ENCODE data around the gene TACSTD2. TPM values are rescaled to one million over a fixed set of nuclear protein-coding genes. Genes with fewer than 3 reads are reported as not detected.

Gene TACSTD2
- total and polyA plus RNA-seq, 2 of the 13 experiments (the other 11 are each of a cell fraction or from before 2014, with no cell fraction given), result not detected

DNA sequence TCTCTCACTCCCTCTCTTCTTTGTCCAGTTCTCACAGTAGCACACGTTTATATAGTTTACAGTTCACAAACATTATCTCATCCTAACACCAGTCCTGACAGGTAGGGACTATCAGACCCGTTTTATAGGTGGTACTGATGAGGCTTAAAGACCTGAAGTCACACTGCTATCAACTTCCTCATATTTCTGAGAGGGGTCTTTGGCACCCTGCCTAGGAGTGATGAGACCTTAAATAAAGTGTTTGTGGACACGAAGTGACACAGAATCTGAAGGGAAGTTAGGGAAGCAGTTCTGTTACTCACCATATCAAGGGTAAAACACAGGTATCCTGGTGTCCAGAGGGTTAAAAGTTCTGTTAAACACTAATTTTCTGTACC lies 590 bp upstream of the TACSTD2 start:
- in situ Hi-C loops (cut with HindIII; ENCODE audit: extremely low pct_ligation_motif_present, low pct_unique_long_range_greater_than_20kb), result no loop called here
- TF ChIP-seq ZNF629 (CRISPR knock-in tag; conservative IDR thresholded peaks at IDR 0.05) (0 out of 2 replicates have a peak, but pooled peaks have one; percentile 5), ZFX (CRISPR knock-in tag; IDR thresholded peaks at IDR 0.05; ENCODE audit: low read depth) (no peak)
- intact Hi-C loops (cut with micrococcal nuclease; ENCODE audit: unreplicated experiment), result no loop called here
- H2AFZ ChIP-seq (ENCODE audit: low read length), result no peak overlapping the region
- H3K27me3 ChIP-seq (ENCODE audit: control insufficient read depth in 1 of 2, insufficient read depth in 2 of 2, low read length in 2 of 2), result peaks cover 0 to 3% of the 10 kb centered on the region in 2 experiments; a peak in 2 of 5 replicates
- POLR2A ChIA-PET, result no interaction called here
- H3K27ac ChIP-seq (ENCODE audit: extremely low read length, insufficient read depth, low read length), result no peak overlapping the region
- FAIRE-seq, result no peak
- H3K9me3 ChIP-seq (ENCODE audit: low read length), result no peaks in the 10 kb centered on the region
- H3K36me3 ChIP-seq (replicated peaks in 1 of 2; ENCODE audit: control insufficient read depth in 1 of 2, insufficient read depth in 2 of 2, low read length in 2 of 2), result no peaks in the 10 kb centered on the region
- no peak for DNase-seq (ENCODE audit: low spot score)
- no peak overlapping the region for H3K4me3 ChIP-seq (replicated peaks in 1 of 3; ENCODE audit: insufficient read depth in 1 of 3, low read depth in 2 of 3, low read length in 3 of 3)
- no peak for ATAC-seq
- H3K4me2 ChIP-seq (ENCODE audit: low read depth, low read length), result no peak overlapping the region
- no peaks in the 10 kb centered on the region for H4K20me1 ChIP-seq (ENCODE audit: insufficient read depth, low read length)
- peaks cover 10% of the 10 kb centered on the region for H3K4me1 ChIP-seq (ENCODE audit: insufficient read depth, low read length)
- no peaks in the 10 kb centered on the region for H3K79me2 ChIP-seq (ENCODE audit: insufficient read depth, low read length)
- no peak overlapping the region for H3K9ac ChIP-seq (ENCODE audit: insufficient read depth, low read depth, low read length)
- BruUV-seq (replicated peaks), result no TSS peak
- 13% methylated on average over 3 of the region's 3 CpGs for WGBS (ENCODE audit: low lambda C conversion rate)
- CTCF ChIA-PET (ENCODE audit: low intra/inter-chr PET ratio, low total read pairs), result no interaction called here

GRCh38 chr1:58576325-58576726 lies 726 bp downstream of the TACSTD2 start:
- ChIA-PET CTCF (ENCODE audit: low intra/inter-chr PET ratio, low total read pairs) (no interaction called here), POLR2A (no interaction called here)
- Histone ChIP-seq H3K4me3 (replicated peaks in 1 of 3; ENCODE audit: insufficient read depth in 1 of 3, low read depth in 2 of 3, low read length in 3 of 3) (no peak overlapping the region), H3K27me3 (ENCODE audit: control insufficient read depth in 1 of 2, insufficient read depth in 2 of 2, low read length in 2 of 2) (peaks cover 0 to 3% of the 10 kb centered on the region in 2 experiments; a peak in 2 of 5 replicates), H3K4me1 (ENCODE audit: insufficient read depth, low read length) (peaks cover 10% of the 10 kb centered on the region), H3K27ac (ENCODE audit: extremely low read length, insufficient read depth, low read length) (no peak overlapping the region), H3K4me2 (ENCODE audit: low read depth, low read length) (no peak overlapping the region), H3K9ac (ENCODE audit: insufficient read depth, low read depth, low read length) (no peak overlapping the region), H3K36me3 (replicated peaks in 1 of 2; ENCODE audit: control insufficient read depth in 1 of 2, insufficient read depth in 2 of 2, low read length in 2 of 2) (no peaks in the 10 kb centered on the region), H2AFZ (ENCODE audit: low read length) (no peak overlapping the region), H3K9me3 (ENCODE audit: low read length) (no peaks in the 10 kb centered on the region), H4K20me1 (ENCODE audit: insufficient read depth, low read length) (no peaks in the 10 kb centered on the region), H3K79me2 (ENCODE audit: insufficient read depth, low read length) (no peaks in the 10 kb centered on the region)
- in situ Hi-C loops (cut with HindIII; ENCODE audit: extremely low pct_ligation_motif_present, low pct_unique_long_range_greater_than_20kb) (no loop called here), intact Hi-C loops (cut with micrococcal nuclease; ENCODE audit: unreplicated experiment) (no loop called here)
- FAIRE-seq, result no peak
- WGBS (ENCODE audit: low lambda C conversion rate), result 94% methylated on average over 39 of the region's 43 CpGs
- no peak for ATAC-seq
- no peak for DNase-seq (ENCODE audit: low spot score)
- BruUV-seq (replicated peaks), result no TSS peak
- no peak for TF ChIP-seq ZNF230 (CRISPR knock-in tag; IDR thresholded peaks at IDR 0.05)
- no peak for TF ChIP-seq NR1H2 (CRISPR knock-in tag; IDR thresholded peaks at IDR 0.05; ENCODE audit: borderline replicate concordance, low read depth)
- no peak for TF ChIP-seq PHF8 (CRISPR knock-in tag; IDR thresholded peaks at IDR 0.05)
- TF ChIP-seq ESRRA (CRISPR knock-in tag; IDR thresholded peaks at IDR 0.05; ENCODE audit: low read depth), result no peak
- no peak for TF ChIP-seq POLR2A (IDR thresholded peaks at IDR 0.05; ENCODE audit: insufficient read depth in 1 of 2, low read depth in 2 of 2, low read length in 2 of 2)
- no peak for TF ChIP-seq RNF219 (CRISPR knock-in tag; IDR thresholded peaks at IDR 0.05)
- TF ChIP-seq ARHGAP35 (CRISPR knock-in tag; IDR thresholded peaks at IDR 0.05; ENCODE audit: borderline replicate concordance), result no peak
- TF ChIP-seq ZNF17 (CRISPR knock-in tag; IDR thresholded peaks at IDR 0.05), result no peak
- TF ChIP-seq RAD21 (CRISPR knock-in tag; IDR thresholded peaks at IDR 0.05), result no peak
- no peak for TF ChIP-seq LCORL (IDR thresholded peaks at IDR 0.05)
- TF ChIP-seq LCORL (CRISPR knock-in tag; IDR thresholded peaks at IDR 0.05), result no peak

Data from HepG2 (cell line).